GM23338 (cell line): ENCODE measurements around the gene TRAIP. TPM values are rescaled to one million over a fixed set of nuclear protein-coding genes. Genes with fewer than 3 reads are reported as not detected.
A peak's percentile ranks its signal among the peaks of the same experiment; 100 is the strongest.

Experiments used
- ATAC-seq: fragments of 200-7000 bp; cut with Tn5 transposase; 3 replicates; pipeline ENCODE4 v1.9.1; 2020
- DNase-seq: peaks from one replicate; pipeline ENCODE4 v3.0.0-alpha.2; 2015; ENCODE audit warnings: low spot score
- H2AFZ ChIP-seq: fragments of 200-600 bp; sonication (generic); 2 replicates; pipeline ENCODE4 v1.8.0; 2016; ENCODE audit warnings: antibody characterized with exemption, mild to moderate bottlenecking, moderate library complexity
- H3F3A ChIP-seq: fragments of 200-600 bp; sonication (generic); replicated peaks from 2 replicates; pipeline ENCODE4 v1.8.0; 2017; ENCODE audit warnings: antibody characterized with exemption, mixed run types, low read depth
- H3K27ac ChIP-seq: fragments of 200-600 bp; sonication (generic); 2 replicates; pipeline ENCODE4 v1.6.1; 2016; ENCODE audit warnings: low read depth
- H3K27me3 ChIP-seq: fragments of 200-600 bp; sonication (generic); 2 replicates; pipeline ENCODE4 v1.8.0; 2016; ENCODE audit warnings: mild to moderate bottlenecking, mixed run types, moderate library complexity; ENCODE audit not compliant: insufficient read depth
- H3K36me3 ChIP-seq: fragments of 200-600 bp; sonication (generic); 2 replicates; pipeline ENCODE4 v1.8.0; 2016; ENCODE audit warnings: mild to moderate bottlenecking; ENCODE audit not compliant: insufficient read depth
- H3K4me1 ChIP-seq: fragments of 200-600 bp; sonication (generic); 2 replicates; pipeline ENCODE4 v1.8.0; 2016; ENCODE audit warnings: mild to moderate bottlenecking, moderate library complexity; ENCODE audit not compliant: insufficient read depth
- H3K4me2 ChIP-seq: fragments of 200-600 bp; sonication (generic); 2 replicates; pipeline ENCODE4 v1.7.1; 2017; ENCODE audit warnings: mixed run types
- H3K4me3 ChIP-seq: fragments of 200-600 bp; sonication (generic); 2 replicates; pipeline ENCODE4 v1.6.1; 2016; ENCODE audit warnings: mixed run types
- H3K79me2 ChIP-seq: fragments of 200-600 bp; sonication (generic); replicated peaks from 2 replicates; pipeline ENCODE4 v1.8.0; 2017; ENCODE audit warnings: mild to moderate bottlenecking; ENCODE audit not compliant: insufficient read depth
- H3K9me2 ChIP-seq: fragments of 200-600 bp; sonication (generic); 2 replicates; pipeline ENCODE4 v1.8.0; 2017; ENCODE audit not compliant: insufficient read depth
- H4K20me1 ChIP-seq: fragments of 200-600 bp; sonication (generic); replicated peaks from 2 replicates; pipeline ENCODE4 v1.8.0; 2017; ENCODE audit warnings: mild to moderate bottlenecking; ENCODE audit not compliant: insufficient read depth
- H3K27ac Mint-ChIP-seq: 2 replicates; pipeline ENCODE4 v1.8.0; 2020; ENCODE audit warnings: inconsistent platforms, mild to moderate bottlenecking, moderate library complexity, mixed read lengths
- H3K27me3 Mint-ChIP-seq: 3 replicates; pipeline ENCODE4 v1.8.0; 2022; ENCODE audit warnings: low read depth, mild to moderate bottlenecking, moderate library complexity, mixed read lengths, inconsistent platforms; ENCODE audit not compliant: insufficient read depth, poor library complexity
- H3K36me3 Mint-ChIP-seq: 3 replicates; pipeline ENCODE4 v1.8.0; 2021; ENCODE audit warnings: low read depth, mild to moderate bottlenecking, inconsistent platforms, moderate library complexity, mixed read lengths
- H3K4me1 Mint-ChIP-seq: 3 replicates; pipeline ENCODE4 v1.8.0; 2020; ENCODE audit warnings: mild to moderate bottlenecking, inconsistent platforms, mixed read lengths
- H3K4me3 Mint-ChIP-seq: 3 replicates; pipeline ENCODE4 v1.8.0; 2021; ENCODE audit warnings: moderate library complexity, mild to moderate bottlenecking, inconsistent platforms, mixed read lengths
- H3K9me3 Mint-ChIP-seq: 3 replicates; pipeline ENCODE4 v1.8.0; 2020; ENCODE audit warnings: moderate library complexity, mild to moderate bottlenecking, inconsistent platforms, mixed read lengths
- CREB1 ChIP-seq: fragments of 250-450 bp; sonication (Bioruptor Pico); IDR thresholded peaks from 2 replicates; pipeline ENCODE4 v1.5.0; 2020; ENCODE audit warnings: low read depth, mild to moderate bottlenecking, moderate library complexity
- NANOG ChIP-seq: IDR thresholded peaks from 2 replicates; pipeline ENCODE4 v1.6.1; 2016; ENCODE audit warnings: antibody characterized with exemption, borderline replicate concordance
- POLR2AphosphoS5 ChIP-seq: IDR thresholded peaks from 2 replicates; pipeline ENCODE4 v1.6.1; 2016; ENCODE audit warnings: antibody characterized with exemption, low read depth
- ZNF114 ChIP-seq: fragments of 250-450 bp; sonication (Bioruptor Pico); IDR thresholded peaks from 2 replicates; pipeline ENCODE4 v1.5.0; 2020; ENCODE audit warnings: mild to moderate bottlenecking, moderate library complexity
- ZNF462 ChIP-seq: fragments of 250-450 bp; sonication (Bioruptor Pico); IDR thresholded peaks from 2 replicates; pipeline ENCODE4 v1.5.0; 2020; ENCODE audit warnings: mild to moderate bottlenecking, moderate library complexity
- polyA plus RNA-seq: library from polyadenylated mRNA; unstranded; fragments of >200 nt; fragmentation: Nextera tagmentation; extraction: Ambion mirVana; gene quantifications from 2 replicates; pipeline ENCODE4 v1.2.1, GENCODE V29; 2016
- total RNA-seq: library from RNA; depleted of rRNA; stranded (reverse); fragments of >200 nt; shearing (Covaris generic); gene quantifications from 2 replicates; pipeline ENCODE4 v1.2.3, GENCODE V29; 2014
- TF ChIP-seq, protein P1 (sequence below), 2 experiments: fragments of 200-600 bp in 1 of 2; sonication (generic) in 1 of 2; conservative IDR thresholded peaks; 2 replicates each; pipeline versions ENCODE4 v1.5.1 to v1.6.1; 2016 to 2017; ENCODE audit warnings: antibody characterized with exemption in 2 of 2, low read depth in 2 of 2, mild to moderate bottlenecking in 2 of 2, moderate library complexity in 1 of 2

Gene TRAIP
- total and polyA plus RNA-seq, 2 experiments from 2014 or later, result 15.3 to 16.6 TPM

- Histone ChIP-seq H3K4me3 (peak within 1 kb of the TSS; percentile 96), H3K36me3 (peaks cover 14% of the 10 kb centered on the region), H2AFZ (peak within 1 kb of the TSS; percentile 88), H3F3A (no peaks in the 10 kb centered on the region; the same call in 1 of the 2 replicates), H3K27me3 (no peaks in the 10 kb centered on the region), H3K27ac (peak within 1 kb of the TSS; percentile 74; the same call in 1 of the 2 replicates), H3K9me2 (no peaks in the 10 kb centered on the region), H3K4me2 (peak within 1 kb of the TSS; percentile 86), H3K4me1 (peaks cover 7% of the 10 kb centered on the region), H4K20me1 (peaks cover 8% of the 10 kb centered on the region), H3K79me2 (peaks cover 46% of the 10 kb centered on the region)
- Mint-ChIP-seq H3K27me3 (peaks cover 5% of the 10 kb centered on the region), H3K4me3 (peak within 1 kb of the TSS; percentile 90), H3K27ac (peak within 1 kb of the TSS; percentile 95), H3K4me1 (peaks cover 7% of the 10 kb centered on the region), H3K9me3 (no peaks in the 10 kb centered on the region), H3K36me3 (peaks cover 19% of the 10 kb centered on the region)
- TF ChIP-seq, protein P1, sequence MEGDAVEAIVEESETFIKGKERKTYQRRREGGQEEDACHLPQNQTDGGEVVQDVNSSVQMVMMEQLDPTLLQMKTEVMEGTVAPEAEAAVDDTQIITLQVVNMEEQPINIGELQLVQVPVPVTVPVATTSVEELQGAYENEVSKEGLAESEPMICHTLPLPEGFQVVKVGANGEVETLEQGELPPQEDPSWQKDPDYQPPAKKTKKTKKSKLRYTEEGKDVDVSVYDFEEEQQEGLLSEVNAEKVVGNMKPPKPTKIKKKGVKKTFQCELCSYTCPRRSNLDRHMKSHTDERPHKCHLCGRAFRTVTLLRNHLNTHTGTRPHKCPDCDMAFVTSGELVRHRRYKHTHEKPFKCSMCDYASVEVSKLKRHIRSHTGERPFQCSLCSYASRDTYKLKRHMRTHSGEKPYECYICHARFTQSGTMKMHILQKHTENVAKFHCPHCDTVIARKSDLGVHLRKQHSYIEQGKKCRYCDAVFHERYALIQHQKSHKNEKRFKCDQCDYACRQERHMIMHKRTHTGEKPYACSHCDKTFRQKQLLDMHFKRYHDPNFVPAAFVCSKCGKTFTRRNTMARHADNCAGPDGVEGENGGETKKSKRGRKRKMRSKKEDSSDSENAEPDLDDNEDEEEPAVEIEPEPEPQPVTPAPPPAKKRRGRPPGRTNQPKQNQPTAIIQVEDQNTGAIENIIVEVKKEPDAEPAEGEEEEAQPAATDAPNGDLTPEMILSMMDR (conservative IDR thresholded peaks at IDR 0.05; ENCODE audit: low read depth in 2 of 2), result no peak
- TF ChIP-seq ZNF114 (CRISPR knock-in tag), result no peak
- TF ChIP-seq NANOG, result no peak
- peak; percentile 92 for TF ChIP-seq CREB1 (CRISPR knock-in tag)
- peak; percentile 95 for TF ChIP-seq POLR2AphosphoS5
- no peak for TF ChIP-seq ZNF462 (CRISPR knock-in tag)
- peak; percentile 100 for DNase-seq
- peak; percentile 90 for ATAC-seq
Measured at GRCh38 chr3:49786357-49787181, 69.8 kb downstream of the TRAIP start, which contains the start of gene IP6K1. Gene IP6K1 (minus strand): TSS chr3:49786542. CDS start chr3:49748040, 38,502 bp downstream.
